NCI-H1048 (cell line): ENCODE results near the gene SMU1.
"Not testable (repeated sequence)": the region's sequence is repeated elsewhere in the genome, so short reads cannot be mapped to it uniquely, and the experiment has no call there.

Experiments
- DNase-seq: peaks from one replicate; lab custom pipeline; 2025; lab: John Stamatoyannopoulos, UW

The SMU1 gene

GRCh38 chr9:33013962-33014664, 62.4 kb downstream of the SMU1 start:
- no peak for DNase-seq

GRCh38 chr9:33012328-33013069, 64.0 kb downstream of the SMU1 start:
- no peak for DNase-seq

GRCh38 chr9:33011831-33012230, 64.6 kb downstream of the SMU1 start:
- DNase-seq, result no peak

GRCh38 chr9:33007755-33008154, 68.7 kb downstream of the SMU1 start:
- no peak for DNase-seq

- not testable (repeated sequence) for DNase-seq
Observed at GRCh38 chr9:33005335-33005734, 71.1 kb downstream of the SMU1 start.

GRCh38 chr9:33000682-33001055, 75.8 kb downstream of the SMU1 start:
- not testable (repeated sequence) for DNase-seq

GRCh38 chr9:32992595-32993238, 83.8 kb downstream of the SMU1 start:
- DNase-seq, result no peak

GRCh38 chr9:32991897-32992594, 84.4 kb downstream of the SMU1 start:
- DNase-seq, result no peak
